ENCODE data around the gene MIOS.
"Not testable (repeated sequence)": the region's sequence is repeated elsewhere in the genome, so short reads cannot be mapped to it uniquely, and the experiment has no call there.

Gene MIOS

DNA sequence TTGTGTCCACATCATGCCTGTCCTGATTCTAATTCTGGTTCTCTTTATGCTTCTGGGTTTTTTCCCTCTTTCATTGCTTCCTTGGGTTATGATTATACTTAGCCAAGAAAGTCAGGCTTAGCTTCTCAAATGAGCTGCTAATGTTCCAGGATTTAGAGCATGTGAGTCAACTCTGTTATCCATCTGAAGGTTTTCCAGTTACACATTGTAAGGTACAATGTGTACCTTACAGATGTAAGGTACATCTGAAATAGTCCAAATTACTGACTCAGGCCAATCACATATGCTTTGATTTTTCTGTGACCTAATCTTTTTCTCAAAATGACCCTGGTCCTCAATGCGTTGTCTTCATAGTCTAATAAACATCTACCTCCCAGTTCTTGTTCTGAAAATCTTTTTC lies 13.3 kb upstream of the MIOS start:
- Histone ChIP-seq H3K4me1 (ENCODE audit: control insufficient read depth in 5 of 5, insufficient read depth in 5 of 5, low read length in 5 of 5) (no peaks in the 10 kb centered on the region), H3K27me3 (ENCODE audit: control insufficient read depth in 5 of 5, insufficient read depth in 4 of 5, low read length in 5 of 5) (no peaks in the 10 kb centered on the region), H3K9me3 (ENCODE audit: control insufficient read depth in 5 of 5, low read length in 5 of 5) (no peaks in the 10 kb centered on the region), H3K9ac (ENCODE audit: low read length in 5 of 5) (no peak overlapping the region), H3K27ac (ENCODE audit: low read depth, low read length) (no peak overlapping the region), H3K4me3 (ENCODE audit: low read depth in 1 of 5, low read length in 5 of 5) (no peak overlapping the region), H3K36me3 (ENCODE audit: control insufficient read depth in 5 of 5, insufficient read depth in 5 of 5, low read length in 5 of 5) (peaks cover 0 to 4% (median 0%) of the 10 kb centered on the region in 5 donors)

DNA sequence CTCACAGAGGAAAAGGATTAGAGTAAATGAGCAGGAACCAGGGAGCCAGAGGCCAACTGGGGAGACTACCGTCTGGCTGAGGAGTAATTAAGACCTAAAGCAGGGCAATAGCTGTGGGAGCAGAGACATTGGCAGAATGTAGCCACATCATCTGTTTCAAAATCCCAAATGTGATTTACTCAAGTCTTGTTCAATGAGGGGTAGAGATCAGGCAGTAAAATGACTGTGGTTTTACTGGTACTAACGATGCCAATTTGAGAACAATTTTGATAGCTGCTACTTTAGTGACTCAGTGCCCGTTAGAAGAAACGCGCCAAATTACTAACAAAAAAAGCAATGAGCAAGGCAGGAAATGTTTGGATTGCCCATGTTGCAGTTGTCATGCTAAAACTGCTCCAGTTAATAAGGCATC lies 12.7 kb upstream of the MIOS start:
- H3K9ac ChIP-seq (ENCODE audit: low read length in 5 of 5): no peak overlapping the region
- peaks cover 0 to 4% (median 0%) of the 10 kb centered on the region in 5 donors for H3K36me3 ChIP-seq (ENCODE audit: control insufficient read depth in 5 of 5, insufficient read depth in 5 of 5, low read length in 5 of 5)
- no peaks in the 10 kb centered on the region for H3K9me3 ChIP-seq (ENCODE audit: control insufficient read depth in 5 of 5, low read length in 5 of 5)
- H3K27ac ChIP-seq (ENCODE audit: low read depth, low read length): no peak overlapping the region
- no peaks in the 10 kb centered on the region for H3K27me3 ChIP-seq (ENCODE audit: control insufficient read depth in 5 of 5, insufficient read depth in 4 of 5, low read length in 5 of 5)
- H3K4me3 ChIP-seq (ENCODE audit: low read depth in 1 of 5, low read length in 5 of 5): no peak overlapping the region
- H3K4me1 ChIP-seq (ENCODE audit: control insufficient read depth in 5 of 5, insufficient read depth in 5 of 5, low read length in 5 of 5): no peaks in the 10 kb centered on the region

DNA sequence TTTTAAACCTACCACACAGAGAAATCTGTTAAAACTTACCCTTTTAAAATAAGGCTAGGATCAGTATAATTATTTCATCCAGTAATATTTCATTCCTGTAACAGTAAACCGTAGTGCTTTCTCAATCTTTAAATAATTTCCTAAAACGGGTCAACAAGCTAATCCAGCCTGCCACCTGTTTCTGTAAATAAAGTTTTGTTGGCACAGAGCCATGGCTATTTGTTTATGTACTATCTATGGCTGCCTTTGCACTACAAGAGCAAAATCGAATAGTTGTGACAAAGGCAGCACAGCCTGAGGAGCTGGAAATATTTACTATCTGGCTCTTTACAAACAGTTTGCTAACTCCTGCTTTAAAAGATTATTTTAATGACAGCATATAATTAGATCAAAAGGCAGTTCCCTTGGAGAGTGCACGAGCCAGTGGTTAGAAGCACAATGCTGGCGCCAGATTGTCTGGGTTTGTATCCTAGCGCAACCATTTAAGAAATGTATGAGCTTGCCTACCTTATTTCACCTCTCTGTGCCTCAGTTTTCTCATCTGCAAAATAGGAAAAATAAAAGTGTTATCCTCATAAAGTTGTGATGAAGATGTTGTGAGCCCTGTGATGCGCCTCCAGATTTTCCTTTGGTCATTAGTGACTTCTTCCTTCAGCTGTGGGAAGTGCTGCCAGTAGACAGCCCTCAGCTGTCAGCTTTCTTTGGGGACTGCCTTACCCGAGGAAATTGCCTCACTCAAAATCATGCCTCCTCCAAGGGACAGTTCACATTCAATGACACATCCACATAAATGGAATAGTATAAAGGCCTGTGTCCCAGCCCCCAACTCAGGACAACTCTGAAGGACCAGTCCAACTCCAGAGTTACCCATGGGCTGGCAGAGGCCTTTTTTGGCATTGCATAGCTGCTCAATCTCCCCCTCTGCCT lies 11.8 kb upstream of the MIOS start:
- Histone ChIP-seq H3K36me3 (ENCODE audit: control insufficient read depth in 5 of 5, insufficient read depth in 5 of 5, low read length in 5 of 5) (peaks cover 0 to 4% (median 0%) of the 10 kb centered on the region in 5 donors), H3K4me1 (ENCODE audit: control insufficient read depth in 5 of 5, insufficient read depth in 5 of 5, low read length in 5 of 5) (no peaks in the 10 kb centered on the region), H3K27me3 (ENCODE audit: control insufficient read depth in 5 of 5, insufficient read depth in 4 of 5, low read length in 5 of 5) (no peaks in the 10 kb centered on the region), H3K9me3 (ENCODE audit: control insufficient read depth in 5 of 5, low read length in 5 of 5) (peaks cover 0 to under 1% (median 0%) of the 10 kb centered on the region in 5 donors), H3K9ac (ENCODE audit: low read length in 5 of 5) (no peak overlapping the region), H3K4me3 (ENCODE audit: low read depth in 1 of 5, low read length in 5 of 5) (no peak overlapping the region), H3K27ac (ENCODE audit: low read depth, low read length) (no peak overlapping the region)

DNA sequence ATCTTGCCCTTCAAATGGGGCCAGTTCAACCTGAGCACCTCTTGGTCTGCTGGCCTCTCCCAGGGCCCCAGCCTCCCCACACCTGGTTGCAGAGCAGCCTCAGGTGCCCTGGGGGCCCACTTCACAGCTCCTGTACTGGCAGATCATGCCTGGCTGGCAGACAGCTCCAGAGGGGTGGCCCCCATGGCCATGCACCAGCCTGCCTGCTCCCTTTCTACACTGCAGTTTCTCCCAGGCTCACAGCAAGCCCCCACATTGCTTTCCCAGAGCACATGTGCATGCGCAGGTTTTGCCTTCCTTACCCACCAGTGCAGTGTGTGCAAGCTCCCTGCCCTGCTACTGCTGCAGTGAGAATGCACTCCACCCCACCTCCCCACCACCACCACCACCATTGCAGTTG lies 9.8 kb upstream of the MIOS start:
- Histone ChIP-seq H3K36me3 (ENCODE audit: control insufficient read depth in 5 of 5, insufficient read depth in 5 of 5, low read length in 5 of 5) (peaks cover 0 to 1% (median 0%) of the 10 kb centered on the region in 5 donors), H3K27ac (ENCODE audit: low read depth, low read length) (no peak overlapping the region), H3K9me3 (ENCODE audit: control insufficient read depth in 5 of 5, low read length in 5 of 5) (peaks cover 0 to 2% (median 0%) of the 10 kb centered on the region in 5 donors), H3K27me3 (ENCODE audit: control insufficient read depth in 5 of 5, insufficient read depth in 4 of 5, low read length in 5 of 5) (no peaks in the 10 kb centered on the region), H3K4me3 (ENCODE audit: low read depth in 1 of 5, low read length in 5 of 5) (no peak overlapping the region), H3K4me1 (ENCODE audit: control insufficient read depth in 5 of 5, insufficient read depth in 5 of 5, low read length in 5 of 5) (no peaks in the 10 kb centered on the region), H3K9ac (ENCODE audit: low read length in 5 of 5) (no peak overlapping the region)

DNA sequence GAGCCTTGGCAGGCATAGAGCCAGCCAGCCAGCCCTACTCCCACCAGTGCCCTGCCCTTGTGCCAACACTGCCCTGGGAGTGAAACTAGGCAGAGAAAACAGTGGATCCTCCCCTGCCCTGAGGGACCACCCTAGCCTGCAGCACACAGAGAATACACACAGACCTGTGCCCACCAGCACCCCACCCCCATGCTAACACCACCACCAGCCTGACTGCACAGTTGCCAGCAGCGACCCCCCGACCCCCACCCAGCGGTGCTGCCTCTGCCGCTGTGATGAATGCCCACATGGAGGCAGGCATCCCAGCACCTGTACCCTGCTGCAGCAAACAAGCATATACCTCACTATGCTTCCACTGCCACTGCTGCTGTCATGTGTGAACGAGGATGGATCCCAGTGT lies 9.4 kb upstream of the MIOS start:
- Histone ChIP-seq H3K9me3 (ENCODE audit: control insufficient read depth in 5 of 5, low read length in 5 of 5) (peaks cover 0 to 2% (median 0%) of the 10 kb centered on the region in 5 donors), H3K27ac (ENCODE audit: low read depth, low read length) (no peak overlapping the region), H3K4me1 (ENCODE audit: control insufficient read depth in 5 of 5, insufficient read depth in 5 of 5, low read length in 5 of 5) (no peaks in the 10 kb centered on the region), H3K9ac (ENCODE audit: low read length in 5 of 5) (no peak overlapping the region), H3K27me3 (ENCODE audit: control insufficient read depth in 5 of 5, insufficient read depth in 4 of 5, low read length in 5 of 5) (no peaks in the 10 kb centered on the region), H3K4me3 (ENCODE audit: low read depth in 1 of 5, low read length in 5 of 5) (no peak overlapping the region), H3K36me3 (ENCODE audit: control insufficient read depth in 5 of 5, insufficient read depth in 5 of 5, low read length in 5 of 5) (no peaks in the 10 kb centered on the region)

DNA sequence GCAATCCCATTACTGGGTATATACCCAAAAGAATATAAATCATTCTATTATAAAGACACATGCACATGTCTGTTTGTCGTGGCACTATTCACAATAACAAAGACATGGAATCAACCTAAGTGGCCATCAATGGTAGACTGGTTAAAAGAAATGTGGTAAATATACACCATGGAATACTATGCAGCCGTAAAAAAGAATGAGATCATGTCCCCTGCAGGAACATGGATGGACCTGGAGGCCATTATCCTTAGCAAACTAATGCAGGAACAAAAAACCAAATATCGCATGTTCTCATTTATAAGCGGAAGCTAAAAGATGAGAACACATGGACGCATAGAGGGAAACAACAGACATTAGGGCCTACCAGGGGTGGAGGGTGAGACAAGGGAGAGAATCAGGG lies 5.1 kb upstream of the MIOS start:
- H3K4me1 ChIP-seq (ENCODE audit: control insufficient read depth in 5 of 5, insufficient read depth in 5 of 5, low read length in 5 of 5); H3K4me3 ChIP-seq (ENCODE audit: low read depth in 1 of 5, low read length in 5 of 5); H3K36me3 ChIP-seq (ENCODE audit: control insufficient read depth in 5 of 5, insufficient read depth in 5 of 5, low read length in 5 of 5); H3K9me3 ChIP-seq (ENCODE audit: control insufficient read depth in 5 of 5, low read length in 5 of 5); H3K9ac ChIP-seq (ENCODE audit: low read length in 5 of 5); H3K27ac ChIP-seq (ENCODE audit: low read depth, low read length); H3K27me3 ChIP-seq (ENCODE audit: control insufficient read depth in 5 of 5, insufficient read depth in 4 of 5, low read length in 5 of 5): not testable (repeated sequence)

DNA sequence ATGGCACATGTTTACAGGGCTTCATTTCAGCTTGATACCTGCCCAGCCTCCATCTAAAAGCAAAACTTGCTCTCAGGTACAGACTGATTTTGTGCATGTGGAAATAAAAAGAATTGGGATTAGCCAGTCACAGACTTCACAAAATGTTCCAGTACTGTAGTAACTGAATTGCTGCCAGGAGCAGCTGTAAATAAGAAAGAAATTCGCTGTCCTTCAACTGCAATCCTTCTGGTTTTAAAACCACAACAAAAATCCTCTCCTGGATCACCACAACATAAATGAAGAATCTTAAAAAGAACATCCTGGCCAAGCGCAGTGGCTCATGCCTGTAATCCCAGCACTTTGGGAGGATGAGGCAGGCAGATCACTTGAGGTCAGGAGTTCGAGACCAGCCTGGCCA lies 3.9 kb upstream of the MIOS start:
- H3K27me3 ChIP-seq (ENCODE audit: control insufficient read depth in 5 of 5, insufficient read depth in 4 of 5, low read length in 5 of 5): no peaks in the 10 kb centered on the region
- H3K4me3 ChIP-seq (ENCODE audit: low read depth in 1 of 5, low read length in 5 of 5): no peak overlapping the region
- peaks cover 0 to 12% (median 5%) of the 10 kb centered on the region in 5 donors for H3K4me1 ChIP-seq (ENCODE audit: control insufficient read depth in 5 of 5, insufficient read depth in 5 of 5, low read length in 5 of 5)
- no peaks in the 10 kb centered on the region for H3K36me3 ChIP-seq (ENCODE audit: control insufficient read depth in 5 of 5, insufficient read depth in 5 of 5, low read length in 5 of 5)
- H3K9me3 ChIP-seq (ENCODE audit: control insufficient read depth in 5 of 5, low read length in 5 of 5): peaks cover 0 to 2% (median 0%) of the 10 kb centered on the region in 5 donors
- no peak overlapping the region for H3K9ac ChIP-seq (ENCODE audit: low read length in 5 of 5)
- no peak overlapping the region for H3K27ac ChIP-seq (ENCODE audit: low read depth, low read length)

DNA sequence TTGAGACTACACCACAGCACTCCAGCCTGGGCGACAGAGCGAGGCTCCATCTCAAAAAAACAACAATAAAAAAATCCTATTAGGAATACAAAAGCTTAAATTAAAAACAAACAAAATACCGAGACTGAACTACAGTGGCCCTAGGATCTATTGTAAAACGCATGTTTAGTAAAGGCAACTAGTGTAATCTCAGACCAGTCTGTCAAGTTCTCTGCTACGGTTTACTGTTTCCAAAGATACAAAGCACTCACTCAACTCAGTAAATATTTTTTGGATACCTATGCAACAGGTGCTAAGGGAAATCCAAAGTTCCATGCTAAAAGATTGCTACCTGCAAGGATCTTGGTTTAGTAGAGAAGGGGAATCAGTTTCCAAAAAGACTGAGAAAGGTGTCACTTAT lies 3.4 kb upstream of the MIOS start:
- Histone ChIP-seq H3K9me3 (ENCODE audit: control insufficient read depth in 5 of 5, low read length in 5 of 5) (peaks cover 0 to 2% (median 0%) of the 10 kb centered on the region in 5 donors), H3K27ac (ENCODE audit: low read depth, low read length) (no peak overlapping the region), H3K4me3 (ENCODE audit: low read depth in 1 of 5, low read length in 5 of 5) (no peak overlapping the region), H3K4me1 (ENCODE audit: control insufficient read depth in 5 of 5, insufficient read depth in 5 of 5, low read length in 5 of 5) (peaks cover 0 to 17% (median 11%) of the 10 kb centered on the region in 5 donors), H3K9ac (ENCODE audit: low read length in 5 of 5) (no peak overlapping the region), H3K36me3 (ENCODE audit: control insufficient read depth in 5 of 5, insufficient read depth in 5 of 5, low read length in 5 of 5) (no peaks in the 10 kb centered on the region), H3K27me3 (ENCODE audit: control insufficient read depth in 5 of 5, insufficient read depth in 4 of 5, low read length in 5 of 5) (no peaks in the 10 kb centered on the region)

DNA sequence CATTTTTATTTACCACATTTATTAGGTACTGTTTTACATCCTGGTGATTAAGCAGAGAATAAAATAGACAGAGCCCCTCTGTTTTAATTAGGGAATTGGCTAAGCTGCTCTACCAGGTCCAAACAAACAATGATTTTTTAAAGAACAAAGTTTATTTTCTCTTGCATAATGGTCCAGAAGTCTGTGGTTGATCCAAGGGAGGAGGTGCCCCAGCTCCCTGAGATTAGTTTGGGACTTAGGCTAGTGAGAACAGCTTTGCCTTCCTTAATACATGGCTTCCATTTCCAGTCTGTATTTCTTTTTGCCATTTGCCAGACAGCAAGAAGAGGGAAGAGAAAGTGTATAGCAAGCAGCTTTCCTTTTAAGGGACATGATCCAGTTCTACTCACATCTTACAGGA lies 2.9 kb upstream of the MIOS start:
- H3K27me3 ChIP-seq (ENCODE audit: control insufficient read depth in 5 of 5, insufficient read depth in 4 of 5, low read length in 5 of 5): no peaks in the 10 kb centered on the region
- H3K4me3 ChIP-seq (ENCODE audit: low read depth in 1 of 5, low read length in 5 of 5): no peak overlapping the region
- peaks cover 0 to 2% (median 0%) of the 10 kb centered on the region in 5 donors for H3K9me3 ChIP-seq (ENCODE audit: control insufficient read depth in 5 of 5, low read length in 5 of 5)
- peaks cover 2 to 23% (median 16%) of the 10 kb centered on the region in 5 donors for H3K4me1 ChIP-seq (ENCODE audit: control insufficient read depth in 5 of 5, insufficient read depth in 5 of 5, low read length in 5 of 5)
- H3K36me3 ChIP-seq (ENCODE audit: control insufficient read depth in 5 of 5, insufficient read depth in 5 of 5, low read length in 5 of 5): no peaks in the 10 kb centered on the region
- no peak overlapping the region for H3K9ac ChIP-seq (ENCODE audit: low read length in 5 of 5)
- no peak overlapping the region for H3K27ac ChIP-seq (ENCODE audit: low read depth, low read length)

DNA sequence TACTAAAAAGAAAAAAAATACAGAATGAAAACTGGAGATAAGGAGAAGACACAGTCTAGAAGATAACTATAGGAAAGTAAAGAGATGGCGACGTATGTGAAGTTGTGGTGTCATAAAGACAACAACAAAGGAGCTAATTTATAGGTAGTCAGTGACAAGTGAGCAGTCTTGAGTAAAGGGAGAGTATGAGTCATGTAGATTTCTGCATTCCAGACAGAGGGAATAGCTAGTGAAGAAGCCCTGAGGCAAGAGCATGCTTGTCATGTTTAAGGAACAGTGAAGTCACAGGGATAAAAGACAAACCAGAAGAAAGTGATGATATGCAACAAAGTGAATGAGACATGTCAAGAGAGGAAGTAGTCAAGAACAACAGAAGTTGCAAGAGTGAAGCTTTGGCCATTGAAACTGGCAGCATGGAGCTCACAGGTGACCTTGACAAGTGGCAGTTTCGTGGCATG lies 2.3 kb upstream of the MIOS start:
- Histone ChIP-seq H3K4me1 (ENCODE audit: control insufficient read depth in 5 of 5, insufficient read depth in 5 of 5, low read length in 5 of 5) (peaks cover 2 to 27% (median 22%) of the 10 kb centered on the region in 5 donors), H3K36me3 (ENCODE audit: control insufficient read depth in 5 of 5, insufficient read depth in 5 of 5, low read length in 5 of 5) (no peaks in the 10 kb centered on the region), H3K4me3 (ENCODE audit: low read depth in 1 of 5, low read length in 5 of 5) (no peak overlapping the region), H3K27ac (ENCODE audit: low read depth, low read length) (no peak overlapping the region), H3K9me3 (ENCODE audit: control insufficient read depth in 5 of 5, low read length in 5 of 5) (peaks cover 0 to 2% (median 0%) of the 10 kb centered on the region in 5 donors), H3K9ac (ENCODE audit: low read length in 5 of 5) (no peak overlapping the region), H3K27me3 (ENCODE audit: control insufficient read depth in 5 of 5, insufficient read depth in 4 of 5, low read length in 5 of 5) (no peaks in the 10 kb centered on the region)

Measured in subcutaneous abdominal adipose tissue (tissue), 5 donors.